ENCODE results near the gene KCP.
A peak's percentile ranks its signal among the peaks of the same experiment; 100 is the strongest.

KCP gene

DNA sequence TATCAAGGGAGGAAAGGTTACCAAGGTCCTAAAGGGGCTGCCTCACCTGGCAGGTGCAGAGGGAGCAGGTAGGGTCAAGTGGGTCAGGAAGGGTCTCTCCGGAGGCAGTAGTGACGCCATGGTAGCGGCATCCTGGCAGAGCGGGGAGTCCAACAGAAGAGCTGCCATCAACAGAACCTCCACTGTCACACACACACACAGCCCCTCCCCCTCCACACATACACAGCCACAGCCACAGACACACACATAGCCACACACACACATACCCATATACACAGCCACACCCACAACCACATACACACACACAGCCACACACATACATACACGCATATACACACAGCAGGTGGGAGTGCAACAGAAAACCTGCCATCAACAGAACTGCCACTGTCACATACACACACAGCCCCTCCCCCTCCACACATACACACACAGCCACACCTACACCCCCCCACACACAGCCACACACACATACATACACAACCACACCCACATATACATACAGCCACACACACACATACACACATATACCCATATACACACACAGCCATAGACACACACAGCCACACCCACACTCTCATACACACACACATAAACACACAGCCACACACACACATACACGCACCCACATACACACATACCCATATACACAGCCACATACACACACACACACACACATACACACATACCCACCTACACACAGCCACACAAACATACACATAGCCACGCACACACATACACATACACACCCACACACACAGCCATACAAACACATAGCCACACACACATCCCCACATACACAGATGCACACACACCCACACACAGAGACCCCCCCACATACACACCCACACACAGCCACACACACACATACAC lies 23.1 kb downstream of the KCP start:
- no peak for DNase-seq (ENCODE audit: low spot score)

- DNase-seq (ENCODE audit: low spot score): peak; percentile 49
These were observed 23.9 kb downstream of the KCP start for GRCh38 chr7:128886391-128887168.

GRCh38 chr7:128885370-128886187 lies 24.9 kb downstream of the KCP start:
- no peak for DNase-seq (ENCODE audit: low spot score)

DNA sequence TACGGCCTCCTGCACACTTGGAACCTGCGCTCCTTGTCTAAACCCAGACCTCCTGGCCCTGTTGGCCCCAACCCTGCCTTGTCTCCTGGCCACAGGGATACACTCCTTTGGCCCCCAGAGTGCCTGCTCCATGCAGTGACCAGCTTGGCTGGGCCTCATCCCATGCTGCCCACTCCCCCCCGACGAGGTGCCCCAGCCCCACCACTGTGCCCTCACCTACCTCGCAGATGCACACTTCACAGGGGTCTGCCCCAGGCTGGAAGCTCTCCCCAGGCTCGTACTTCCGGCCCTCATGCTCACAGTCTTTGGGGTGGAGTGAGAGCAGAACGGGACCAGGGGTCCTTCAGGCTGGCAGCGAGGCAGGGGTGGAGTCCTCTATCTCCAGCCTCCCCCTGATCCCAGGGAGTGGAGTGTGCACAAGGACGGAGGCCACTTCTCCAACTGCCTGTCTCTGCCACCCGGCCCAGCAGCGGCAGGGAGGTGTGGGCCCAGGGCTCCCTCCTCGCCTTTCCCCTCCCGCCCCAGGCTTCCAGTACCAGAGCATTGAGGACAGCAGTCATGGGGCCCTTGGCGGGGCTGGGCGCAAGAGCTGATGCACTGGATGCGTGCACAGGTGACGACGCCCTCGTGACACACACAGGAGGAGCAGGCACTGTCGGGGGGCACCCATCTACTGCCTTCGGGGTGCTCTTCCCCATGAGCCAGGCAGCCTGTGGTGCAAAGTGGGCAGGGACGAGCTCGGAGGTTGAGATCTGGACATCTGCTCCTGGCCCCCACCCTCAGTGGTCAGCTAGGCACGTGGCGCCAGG lies 25.7 kb downstream of the KCP start:
- no peak for DNase-seq (ENCODE audit: low spot score)

- DNase-seq (ENCODE audit: low spot score): peak; percentile 89
These were observed 26.7 kb downstream of the KCP start for GRCh38 chr7:128883622-128884448.

- no peak for DNase-seq (ENCODE audit: low spot score)
These were observed 28.4 kb downstream of the KCP start for GRCh38 chr7:128882134-128882533.

GRCh38 chr7:128881458-128882125 lies 28.9 kb downstream of the KCP start:
- DNase-seq (ENCODE audit: low spot score): no peak

DNA sequence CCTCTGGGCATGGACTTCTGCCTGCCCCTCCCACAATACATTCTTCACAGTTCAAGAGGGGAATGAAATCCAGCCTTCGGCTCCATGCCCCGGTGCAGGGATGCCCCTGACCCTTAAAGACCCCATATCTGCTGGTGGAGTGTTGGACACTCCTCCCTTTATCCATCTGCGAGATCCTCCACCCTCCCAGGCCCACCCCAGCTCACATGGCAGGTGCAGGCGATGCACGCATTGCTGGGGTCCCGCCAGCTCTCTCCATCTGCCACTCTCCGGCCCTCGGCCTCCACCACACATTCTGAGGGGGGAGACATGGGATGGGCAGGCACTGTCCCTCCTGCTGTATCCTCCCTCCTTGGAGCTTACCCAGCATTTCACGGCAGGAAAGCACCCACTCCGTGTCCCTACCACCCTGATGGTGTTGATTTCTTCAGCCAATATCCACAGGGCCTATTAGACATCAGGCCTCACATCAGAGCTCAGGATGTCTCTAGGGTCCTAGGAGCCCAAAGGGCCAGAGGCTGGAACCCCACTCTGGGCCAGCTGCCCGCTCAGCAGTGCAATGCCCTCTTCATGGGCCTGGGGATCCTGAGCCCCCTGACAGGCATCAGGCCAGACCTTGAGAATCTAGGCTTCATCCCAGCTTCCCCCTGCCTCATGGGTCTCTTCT lies 29.6 kb downstream of the KCP start:
- no peak for DNase-seq (ENCODE audit: low spot score)

GRCh38 chr7:128879939-128880746 lies 30.4 kb downstream of the KCP start:
- DNase-seq (ENCODE audit: low spot score): peak; percentile 86

- no peak for DNase-seq (ENCODE audit: low spot score)
These were observed 31.0 kb downstream of the KCP start for GRCh38 chr7:128879461-128879938.

- no peak for DNase-seq (ENCODE audit: low spot score)
These were observed 32.0 kb downstream of the KCP start for GRCh38 chr7:128878226-128879105.

GRCh38 chr7:128877756-128878120 lies 32.8 kb downstream of the KCP start:
- DNase-seq (ENCODE audit: low spot score): no peak

- DNase-seq (ENCODE audit: low spot score): no peak
These were observed 33.3 kb downstream of the KCP start for GRCh38 chr7:128876978-128877755.

- no peak for DNase-seq (ENCODE audit: low spot score)
These were observed 33.9 kb downstream of the KCP start for GRCh38 chr7:128876586-128876977.

GRCh38 chr7:128876127-128876526 lies 34.4 kb downstream of the KCP start:
- DNase-seq (ENCODE audit: low spot score): no peak

DNA sequence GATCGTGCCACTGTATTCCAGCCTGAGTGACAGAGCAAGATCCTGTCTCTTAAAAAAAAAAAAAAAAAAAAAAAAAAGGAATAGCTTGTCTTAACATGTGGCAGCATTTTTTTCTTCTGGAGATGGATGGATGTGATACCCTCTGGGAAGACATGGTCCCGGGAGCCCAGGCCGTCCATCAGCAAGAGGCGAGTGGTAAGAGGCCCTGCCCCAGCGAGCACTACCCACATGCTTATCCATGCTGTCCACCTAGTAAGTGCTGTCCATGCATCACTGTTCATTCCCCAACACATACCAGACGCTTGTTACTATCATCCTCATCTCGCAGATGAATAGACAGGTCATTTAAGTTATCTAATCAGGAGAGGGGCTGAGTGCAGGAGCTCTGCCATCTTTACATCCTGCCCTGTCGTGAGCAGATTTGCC lies 35.0 kb downstream of the KCP start:
- DNase-seq (ENCODE audit: low spot score): no peak

Measured in ecto neural progenitor cell (in vitro differentiated cells).